HG03135 (cell line): Measurements from ENCODE around the gene FTCD.

Experiments used
- ATAC-seq: cut with Tn5 transposase; IDR thresholded peaks from one replicate; pipeline ENCODE4 v1.9.1; 2021; ENCODE audit warnings: mild to moderate bottlenecking, moderate library complexity; ENCODE audit not compliant: unreplicated experiment

Gene FTCD

DNA sequence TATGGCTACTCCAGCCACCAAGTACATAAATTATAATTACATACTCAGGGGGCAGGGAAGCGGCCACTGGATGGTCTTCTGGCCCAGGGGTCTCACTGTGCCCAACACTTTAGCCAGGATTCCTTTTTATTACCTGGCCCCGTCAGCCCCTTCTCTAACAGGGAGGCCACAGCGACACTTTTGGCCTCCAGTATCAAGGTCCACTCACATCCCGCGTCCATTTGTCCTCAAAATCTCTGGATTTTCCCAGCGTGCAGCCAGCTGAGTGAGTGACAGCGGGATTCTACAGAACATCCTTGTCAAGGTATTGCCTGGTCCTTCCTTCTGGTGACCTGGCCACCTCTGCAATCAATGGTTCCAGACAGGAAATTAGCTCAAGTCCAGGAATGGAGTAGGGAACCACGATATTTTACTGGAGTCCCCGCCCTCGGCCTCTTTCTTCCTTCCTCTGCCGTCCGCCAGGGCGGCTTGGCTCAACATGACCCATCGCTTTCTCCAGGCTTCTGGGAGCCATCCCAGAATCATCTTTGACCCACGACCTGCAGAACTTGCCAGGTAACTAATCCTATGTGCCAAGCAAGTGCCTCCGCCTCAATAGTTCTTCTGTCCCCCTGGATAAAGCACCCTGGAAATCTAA, 60.2 kb downstream of the FTCD start:
- no peak for ATAC-seq

DNA sequence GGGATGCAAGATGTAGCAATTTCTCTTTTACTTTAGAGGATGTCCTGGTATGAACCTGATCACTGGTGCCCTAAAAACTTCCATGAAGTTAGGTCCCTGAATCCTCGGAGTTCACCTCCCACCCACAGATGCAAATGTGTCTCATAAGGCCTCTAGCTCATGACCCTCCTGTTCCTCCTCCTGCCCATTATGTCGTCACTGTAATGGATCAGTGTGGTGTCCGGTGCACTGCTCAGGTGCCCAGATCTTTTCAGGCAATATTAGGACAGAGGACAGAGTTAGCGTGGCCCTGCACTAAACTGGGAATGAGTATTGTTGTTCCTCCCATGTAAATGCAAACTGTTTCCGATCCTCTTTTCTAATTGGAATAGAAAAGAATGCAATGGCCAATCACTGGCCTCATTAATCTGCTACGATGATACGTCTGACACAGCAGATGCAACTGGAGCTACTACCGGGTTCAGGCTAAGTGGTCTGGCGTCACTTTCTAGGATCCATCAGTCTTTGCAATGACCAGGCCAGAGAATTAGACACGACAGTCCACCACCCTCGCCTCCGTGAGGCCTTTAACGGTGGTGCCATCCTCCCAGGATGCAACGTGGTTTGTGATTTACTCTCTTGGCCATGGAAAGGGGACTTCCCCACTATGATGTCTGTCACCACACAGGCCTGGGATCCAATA, 60.8 kb downstream of the FTCD start:
- no peak for ATAC-seq

DNA sequence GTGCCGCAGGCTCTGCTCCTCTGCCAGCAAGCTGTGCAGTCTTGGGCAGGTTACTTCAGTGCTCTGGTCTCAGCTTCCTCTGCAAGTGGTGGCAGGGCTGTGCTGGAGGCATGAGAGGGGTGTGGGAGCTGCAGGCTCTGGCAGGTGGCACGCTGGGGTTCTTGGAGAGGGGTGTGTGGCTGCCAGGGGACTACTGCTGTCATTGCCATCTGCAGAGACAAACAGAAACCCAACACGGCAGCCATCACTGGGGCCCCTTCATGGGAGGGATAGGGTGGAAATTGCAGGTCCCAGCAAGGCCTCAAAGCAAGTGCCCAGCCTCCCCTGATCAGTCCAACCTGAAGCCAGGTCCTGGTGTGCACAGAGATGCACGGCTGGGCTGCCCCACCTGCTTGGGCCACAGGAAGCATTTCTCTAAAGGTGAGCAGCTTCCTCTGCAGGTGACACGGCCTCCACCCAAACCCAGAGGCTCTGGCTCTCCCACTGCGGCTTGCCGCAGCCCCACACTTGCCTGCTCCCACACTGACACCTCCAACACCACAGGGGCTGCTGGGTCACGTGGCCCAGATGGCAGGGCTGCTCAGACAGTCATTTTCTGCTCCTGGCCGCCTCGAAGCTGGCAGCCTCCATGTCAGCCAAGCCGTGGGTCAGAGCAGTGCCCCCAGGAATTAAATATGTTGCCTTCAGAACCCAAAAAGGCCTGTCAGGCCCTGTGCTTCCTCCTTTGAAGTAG, 61.5 kb downstream of the FTCD start:
- ATAC-seq, result no peak

- no peak for ATAC-seq
Measured at GRCh38 chr21:46092811-46093667, 62.3 kb downstream of the FTCD start.

- no peak for ATAC-seq
Measured at GRCh38 chr21:46092026-46092764, 63.2 kb downstream of the FTCD start.

GRCh38 chr21:46091631-46092025, 63.8 kb downstream of the FTCD start:
- no peak for ATAC-seq

- ATAC-seq, result no peak
Measured at GRCh38 chr21:46091118-46091517, 64.3 kb downstream of the FTCD start.

DNA sequence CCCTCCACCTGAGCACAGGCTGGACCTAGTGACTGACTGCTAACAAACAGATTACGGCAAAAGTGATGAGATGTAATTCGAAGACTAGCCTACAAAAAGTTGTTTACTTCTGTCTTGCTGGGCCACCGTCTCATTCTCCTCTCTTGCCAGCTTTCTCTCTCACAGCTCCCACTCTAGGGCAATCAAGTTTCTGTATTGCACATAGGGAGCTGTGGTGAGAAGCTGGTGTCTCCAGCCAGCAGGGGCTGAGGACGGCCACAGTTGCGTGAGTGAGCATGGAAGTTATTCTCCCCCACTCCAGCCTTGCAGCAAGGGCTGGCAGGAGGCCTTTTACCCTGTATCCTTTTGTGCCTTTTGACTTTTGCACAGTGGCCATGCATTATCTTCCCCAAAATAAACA, 66.1 kb downstream of the FTCD start:
- no peak for ATAC-seq

DNA sequence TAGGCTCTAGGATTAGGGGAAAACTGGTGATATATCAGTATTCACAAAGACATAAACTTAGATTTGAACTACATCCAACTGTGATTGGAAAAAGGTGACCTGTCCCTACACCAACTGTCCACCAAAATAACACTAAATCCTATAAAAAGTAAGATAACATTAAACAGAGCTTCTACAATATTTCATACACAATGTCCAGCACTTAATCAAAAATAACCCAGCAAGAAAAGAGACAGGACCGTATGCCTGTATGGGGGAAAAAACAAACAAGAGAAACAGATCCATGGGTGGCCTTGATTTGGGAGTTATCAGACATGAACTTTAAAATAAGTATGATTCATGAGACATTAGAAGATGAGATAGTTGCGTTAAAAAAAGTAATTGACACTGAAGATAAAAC, 67.2 kb downstream of the FTCD start:
- ATAC-seq, result no peak

GRCh38 chr21:46087641-46088040, 67.7 kb downstream of the FTCD start:
- ATAC-seq, result no peak
